Activated T-helper 2 cell treated with anti-CD3 and anti-CD28 coated beads, Interferon-gamma antibody, Interleukin-2, Interleukin-4, amounts not matched to agents 10 μg/mL and 5 μg/mL and 100 μg/mL, durations not matched to agents 14 hours and 24 hours and 36 hours (primary cell): Measurements from ENCODE around the gene ZNF429. TPM values are rescaled to one million over a fixed set of nuclear protein-coding genes. Genes with fewer than 3 reads are reported as not detected.
"Not testable (repeated sequence)": the region's sequence is repeated elsewhere in the genome, so short reads cannot be mapped to it uniquely, and the experiment has no call there.

ENCODE experiments used
- DNase-seq: peaks from one replicate; pipeline ENCODE4 v3.0.0; 2021; ENCODE audit warnings: low spot score
- H3K27ac Mint-ChIP-seq: one replicate; pipeline ENCODE4 v1.8.0; 2021; ENCODE audit warnings: mixed read lengths
- H3K27me3 Mint-ChIP-seq: one replicate; pipeline ENCODE4 v1.8.0; 2021; ENCODE audit warnings: low read depth, mixed read lengths
- H3K36me3 Mint-ChIP-seq: one replicate; pipeline ENCODE4 v1.8.0; 2021; ENCODE audit warnings: low read depth, mixed read lengths
- H3K4me1 Mint-ChIP-seq: one replicate; pipeline ENCODE4 v1.8.0; 2021; ENCODE audit warnings: low read depth, mixed read lengths
- H3K4me3 Mint-ChIP-seq: one replicate; pipeline ENCODE4 v1.8.0; 2021; ENCODE audit warnings: low read depth, mild to moderate bottlenecking, moderate library complexity, mixed read lengths
- H3K9me3 Mint-ChIP-seq: one replicate; pipeline ENCODE4 v1.8.0; 2021; ENCODE audit warnings: mixed read lengths
- intact Hi-C: fragments of 100-400 bp; cut with micrococcal nuclease; formaldehyde crosslinking; loops from one replicate; pipeline ENCODE4 v1.15.1; 2023
- total RNA-seq: library from RNA; stranded (reverse); gene quantifications from 2 replicates; pipeline ENCODE4 v1.2.3, GENCODE V29; 2022

The ZNF429 gene
- total RNA-seq = 3.1 and 5.0 TPM in 2 replicates

GRCh38 chr19:21505459-21506451 lies at the start of gene ZNF429:
Gene ZNF429, plus strand, starts transcription at chr19:21505602. Its CDS starts 170 bp downstream, at chr19:21505772.
- Mint-ChIP-seq H3K27ac (peak within 1 kb of the TSS; percentile 95), H3K36me3 (peaks cover 42% of the 10 kb centered on the region), H3K27me3 (no peaks in the 10 kb centered on the region), H3K4me3 (peak within 1 kb of the TSS; percentile 100), H3K4me1 (peaks cover 12% of the 10 kb centered on the region), H3K9me3 (peaks cover 38% of the 10 kb centered on the region)
- DNase-seq = peak; percentile 86
- intact Hi-C loops = loop anchor here (1.0 to 5.0 kb wide), 6 partner anchors 64 to 728 kb away; partner anchors contain the start of genes ZNF43, ZNF66, ZNF708 and ZNF85

DNA sequence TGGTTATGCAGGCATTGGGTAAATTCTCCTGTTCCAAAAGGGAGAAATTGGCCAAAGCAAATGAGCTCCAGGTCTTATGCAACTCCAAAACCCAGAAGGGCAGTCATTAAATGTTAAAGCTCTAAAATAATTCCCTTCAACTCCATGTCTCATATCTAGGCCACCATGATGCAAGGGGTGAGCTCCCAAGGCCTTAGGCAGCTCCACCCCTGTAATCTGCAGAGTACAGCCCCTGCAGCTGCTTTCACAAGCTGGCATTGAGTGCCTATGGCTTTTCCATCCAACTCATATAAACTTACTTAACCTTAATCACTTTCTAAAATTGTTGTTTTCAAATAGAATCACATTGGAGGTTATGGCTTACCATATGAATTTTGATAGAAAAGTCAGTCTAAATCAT lies 44.7 kb upstream of the ZNF429 start:
- intact Hi-C loops = no loop called here
- no peaks in the 10 kb centered on the region for H3K27me3 Mint-ChIP-seq
- no peak for DNase-seq
- H3K4me1 Mint-ChIP-seq = no peaks in the 10 kb centered on the region
- peaks cover 11% of the 10 kb centered on the region for H3K36me3 Mint-ChIP-seq
- H3K27ac Mint-ChIP-seq = no peak overlapping the region
- H3K9me3 Mint-ChIP-seq = peaks cover 36% of the 10 kb centered on the region
- no peak overlapping the region for H3K4me3 Mint-ChIP-seq

GRCh38 chr19:21462540-21462939 lies 42.9 kb upstream of the ZNF429 start:
- Mint-ChIP-seq H3K9me3 (peaks cover 35% of the 10 kb centered on the region), H3K36me3 (peaks cover 11% of the 10 kb centered on the region), H3K4me1 (no peaks in the 10 kb centered on the region), H3K27me3 (no peaks in the 10 kb centered on the region), H3K27ac (no peak overlapping the region), H3K4me3 (no peak overlapping the region)
- no peak for DNase-seq
- intact Hi-C loops = no loop called here

- DNase-seq = peak; percentile 11
- Mint-ChIP-seq H3K9me3 (peaks cover 30% of the 10 kb centered on the region), H3K27me3 (no peaks in the 10 kb centered on the region), H3K36me3 (peaks cover 11% of the 10 kb centered on the region), H3K27ac (peak overlapping the region; percentile 60), H3K4me1 (no peaks in the 10 kb centered on the region), H3K4me3 (peak overlapping the region; percentile 82)
- intact Hi-C loops = no loop called here
Observed at GRCh38 chr19:21463449-21464105, 41.8 kb upstream of the ZNF429 start.

GRCh38 chr19:21466627-21467026 lies 38.8 kb upstream of the ZNF429 start:
- no peak for DNase-seq
- intact Hi-C loops = no loop called here
- Mint-ChIP-seq H3K4me1 (no peaks in the 10 kb centered on the region), H3K27me3 (no peaks in the 10 kb centered on the region), H3K36me3 (peaks cover 11% of the 10 kb centered on the region), H3K9me3 (peaks cover 27% of the 10 kb centered on the region), H3K4me3 (no peak overlapping the region), H3K27ac (no peak overlapping the region)

DNA sequence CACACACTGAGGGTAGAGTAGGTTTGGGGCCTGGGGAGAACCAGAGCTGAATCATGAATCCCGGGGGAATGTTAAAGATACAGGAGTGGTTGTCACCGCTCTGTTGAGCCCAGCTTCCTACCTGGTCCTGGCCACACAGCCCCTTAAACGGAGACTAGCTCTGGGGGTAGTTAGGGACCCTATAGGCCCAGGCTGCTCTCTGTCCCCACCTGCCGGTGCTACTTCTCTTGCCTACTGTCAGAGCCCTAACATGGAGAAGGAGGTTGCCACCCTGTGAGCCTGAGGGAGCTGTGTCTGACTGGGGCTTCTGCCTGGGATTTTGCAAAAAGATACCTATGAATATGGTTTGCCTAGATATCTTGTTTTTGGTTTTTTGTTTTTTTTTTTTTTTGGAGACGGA lies 36.6 kb upstream of the ZNF429 start:
- DNase-seq = no peak
- H3K9me3 Mint-ChIP-seq = peaks cover 16% of the 10 kb centered on the region
- no peak overlapping the region for H3K4me3 Mint-ChIP-seq
- intact Hi-C loops = no loop called here
- no peak overlapping the region for H3K27ac Mint-ChIP-seq
- peaks cover 3% of the 10 kb centered on the region for H3K36me3 Mint-ChIP-seq
- H3K27me3 Mint-ChIP-seq = no peaks in the 10 kb centered on the region
- no peaks in the 10 kb centered on the region for H3K4me1 Mint-ChIP-seq

DNA sequence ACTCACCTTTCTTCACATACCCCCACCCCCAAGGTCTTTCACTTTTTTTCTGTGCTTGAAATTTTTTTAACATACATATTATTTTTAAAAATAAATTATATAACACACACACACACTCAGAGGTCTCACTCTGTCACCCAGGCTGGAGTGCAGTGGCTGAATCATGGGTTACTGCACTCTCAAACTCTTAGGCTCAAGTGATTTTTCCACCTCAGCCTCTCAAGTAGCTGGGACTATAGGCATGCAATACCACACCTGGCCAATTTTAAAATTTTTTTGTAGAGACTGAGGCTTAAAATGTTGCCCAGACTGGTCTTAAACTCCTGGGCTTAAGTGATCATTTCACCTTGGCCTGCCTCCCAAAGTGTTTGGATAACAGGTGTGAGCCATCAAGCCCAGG lies 32.9 kb upstream of the ZNF429 start:
- H3K4me3 Mint-ChIP-seq = no peak overlapping the region
- H3K27me3 Mint-ChIP-seq = no peaks in the 10 kb centered on the region
- H3K27ac Mint-ChIP-seq = no peak overlapping the region
- peaks cover 4% of the 10 kb centered on the region for H3K36me3 Mint-ChIP-seq
- H3K4me1 Mint-ChIP-seq = no peaks in the 10 kb centered on the region
- intact Hi-C loops = no loop called here
- peaks cover 13% of the 10 kb centered on the region for H3K9me3 Mint-ChIP-seq
- DNase-seq = no peak

DNA sequence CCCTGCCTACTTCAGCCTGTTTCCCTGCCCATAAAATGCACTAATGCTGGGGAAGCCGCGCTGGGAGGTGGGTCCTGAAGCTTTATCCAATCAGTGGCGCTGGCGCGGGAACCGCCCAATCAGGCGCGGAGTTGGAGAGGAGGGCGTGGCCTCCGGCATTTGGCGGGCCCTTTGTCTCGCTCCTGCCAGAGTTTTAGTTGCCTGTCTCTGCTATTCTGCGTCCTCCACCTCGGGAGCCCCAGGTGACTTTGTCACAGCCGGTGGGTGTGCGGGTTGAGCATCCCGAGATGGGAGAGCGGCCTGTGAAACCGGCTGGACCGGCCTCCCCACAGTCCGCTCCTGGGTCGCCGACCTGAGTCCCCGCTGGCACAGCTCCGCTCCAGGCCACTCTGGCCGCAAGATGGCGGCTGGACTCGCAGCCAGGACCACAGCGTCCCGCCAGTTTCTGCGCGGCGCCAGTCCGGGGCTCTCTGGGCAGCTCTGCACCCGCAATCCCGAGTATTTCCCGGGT lies 30.7 kb upstream of the ZNF429 start:
- Mint-ChIP-seq H3K27me3 (no peaks in the 10 kb centered on the region), H3K36me3 (peaks cover 4% of the 10 kb centered on the region), H3K27ac (no peak overlapping the region), H3K4me1 (no peaks in the 10 kb centered on the region), H3K9me3 (peaks cover 16% of the 10 kb centered on the region), H3K4me3 (peak overlapping the region; percentile 71)
- peak; percentile 58 for DNase-seq
- intact Hi-C loops = no loop called here

DNA sequence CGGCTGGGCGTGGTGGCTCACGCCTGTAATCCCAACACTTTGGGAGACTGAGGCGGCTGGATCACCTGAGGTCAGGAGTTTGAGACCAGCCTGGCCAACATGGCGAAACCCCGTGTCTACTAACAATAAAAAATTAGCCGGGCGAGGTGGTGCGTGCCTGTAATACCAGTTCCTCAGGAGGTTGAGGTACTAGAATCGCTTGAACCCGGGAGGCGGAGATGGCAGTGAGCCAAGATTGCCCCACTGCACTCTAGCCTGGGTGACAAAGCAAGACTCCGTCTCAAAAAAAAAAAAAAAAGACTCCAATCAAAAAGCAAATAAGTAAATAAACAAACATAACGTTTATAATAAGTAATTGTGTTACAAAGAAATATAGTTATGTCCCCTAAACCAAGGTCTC lies 23.0 kb upstream of the ZNF429 start:
- not testable (repeated sequence) for H3K36me3 Mint-ChIP-seq, H3K27me3 Mint-ChIP-seq, H3K27ac Mint-ChIP-seq, H3K4me1 Mint-ChIP-seq, H3K4me3 Mint-ChIP-seq, DNase-seq
- peaks cover 38% of the 10 kb centered on the region for H3K9me3 Mint-ChIP-seq
- intact Hi-C loops = loop anchor here (5.0 kb wide), 1 partner anchor 280 kb away; no protein-coding TSS in a partner anchor

DNA sequence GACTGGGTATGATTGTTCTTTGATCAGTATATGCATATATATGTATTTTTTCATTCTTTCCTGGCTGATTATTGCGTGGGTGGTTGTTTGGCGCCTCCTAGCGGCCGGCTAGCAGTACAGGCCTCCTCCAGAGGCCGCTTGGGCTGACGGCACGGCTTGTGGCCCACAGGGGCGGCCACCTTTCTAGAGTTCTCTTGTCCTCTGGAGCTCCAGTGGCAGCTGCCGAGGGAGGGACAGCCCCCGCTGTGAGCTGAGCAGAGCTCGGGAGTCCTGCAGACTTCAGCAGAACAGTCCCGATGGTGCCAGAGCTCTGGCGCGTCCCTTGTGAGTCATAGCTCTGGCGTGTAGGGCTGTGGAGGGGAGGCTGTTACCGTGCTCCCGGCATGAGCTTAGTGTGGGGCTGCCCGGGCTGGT lies 22.5 kb upstream of the ZNF429 start:
- H3K4me3 Mint-ChIP-seq = no peak overlapping the region
- intact Hi-C loops = loop anchor here (5.0 kb wide), 1 partner anchor 281 kb away; no protein-coding TSS in a partner anchor
- no peaks in the 10 kb centered on the region for H3K27me3 Mint-ChIP-seq
- no peak overlapping the region for H3K27ac Mint-ChIP-seq
- peak; percentile 22 for DNase-seq
- no peaks in the 10 kb centered on the region for H3K4me1 Mint-ChIP-seq
- peaks cover 6% of the 10 kb centered on the region for H3K36me3 Mint-ChIP-seq
- H3K9me3 Mint-ChIP-seq = peaks cover 41% of the 10 kb centered on the region

DNA sequence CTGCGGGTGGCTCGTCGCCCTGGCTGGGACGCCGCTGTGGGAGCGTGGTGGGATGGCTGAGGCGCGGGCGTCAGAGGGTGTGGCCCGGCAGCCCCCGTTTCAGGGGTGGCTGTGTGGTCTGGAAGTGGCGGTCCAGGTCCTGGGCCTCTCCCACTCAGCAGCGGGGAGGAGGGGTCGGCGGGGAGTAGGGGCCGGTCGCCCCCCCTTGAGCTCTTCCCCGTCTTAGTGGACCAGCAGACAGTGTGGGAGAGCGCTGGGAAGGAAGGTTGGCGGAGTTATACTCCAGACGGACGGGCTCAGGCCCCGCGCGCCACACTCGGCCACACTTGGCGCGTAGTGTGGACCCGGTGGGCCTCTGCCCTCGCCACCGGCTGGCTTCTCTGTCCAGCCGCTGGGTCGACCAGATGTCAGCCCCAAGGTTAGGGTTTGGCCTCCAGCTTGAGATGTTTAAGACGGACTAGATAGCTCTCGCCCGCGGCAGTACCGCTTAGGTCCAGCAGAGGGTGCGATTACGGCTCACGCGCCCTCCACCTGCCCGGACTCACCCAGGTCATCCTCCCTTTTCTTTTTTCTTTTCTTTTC lies 21.7 kb upstream of the ZNF429 start:
- no peak overlapping the region for H3K4me3 Mint-ChIP-seq

DNA sequence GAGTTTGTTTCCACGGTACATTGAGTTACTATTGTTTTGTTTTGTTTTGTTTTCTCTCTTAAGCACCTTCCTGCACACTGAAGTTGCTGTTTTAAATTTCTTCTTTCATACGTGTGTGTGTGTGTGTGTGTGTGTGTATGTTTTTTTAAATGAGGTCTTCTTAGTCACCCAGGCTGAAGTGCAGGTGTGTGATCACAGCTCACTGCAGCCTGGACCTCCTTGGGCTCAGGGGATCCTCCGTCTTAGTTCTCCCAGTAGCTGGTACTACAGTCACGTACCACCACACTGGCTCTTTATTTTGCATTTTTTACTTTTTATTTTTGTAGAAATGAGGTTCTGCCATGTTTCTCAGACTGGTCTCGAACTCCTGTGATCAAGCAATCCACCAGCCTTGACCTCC lies 20.8 kb upstream of the ZNF429 start:
- Mint-ChIP-seq H3K9me3 (peaks cover 53% of the 10 kb centered on the region), H3K27ac (no peak overlapping the region)
- intact Hi-C loops = loop anchor here (5.0 kb wide), 1 partner anchor 282 kb away; no protein-coding TSS in a partner anchor

More for the DNA sequence above, 21.7 kb upstream of the ZNF429 start:
- intact Hi-C loops = loop anchor here (5.0 kb wide), 1 partner anchor 281 kb away; no protein-coding TSS in a partner anchor
- Mint-ChIP-seq H3K4me1 (no peaks in the 10 kb centered on the region), H3K27me3 (no peaks in the 10 kb centered on the region), H3K36me3 (peaks cover 6% of the 10 kb centered on the region), H3K9me3 (peaks cover 46% of the 10 kb centered on the region), H3K27ac (no peak overlapping the region)
- peak; percentile 15 for DNase-seq

More for the DNA sequence above, 20.8 kb upstream of the ZNF429 start:
- Mint-ChIP-seq H3K27me3 (no peaks in the 10 kb centered on the region), H3K4me3 (no peak overlapping the region), H3K4me1 (no peaks in the 10 kb centered on the region), H3K36me3 (peaks cover 6% of the 10 kb centered on the region)
- DNase-seq = no peak
